Colonic mucosa (tissue), 4 donors: ENCODE results near the gene POLR1A. TPM values are rescaled to one million over a fixed set of nuclear protein-coding genes. Genes with fewer than 3 reads are reported as not detected.

Experiments
- DNase-seq: peaks from one replicate; pipeline ENCODE4 v3.0.0-alpha.2; 2020
- H3K27ac ChIP-seq: fragments of 200-600 bp; one replicate; pipeline ENCODE4 v1.8.0; 2021
- H3K27me3 ChIP-seq: fragments of 200-600 bp; one replicate; pipeline ENCODE4 v1.8.0; 2021
- H3K36me3 ChIP-seq: fragments of 200-600 bp; one replicate; pipeline ENCODE4 v1.8.0; 2021
- H3K4me1 ChIP-seq: fragments of 200-600 bp; one replicate; pipeline ENCODE4 v1.8.0; 2021; ENCODE audit warnings: mild to moderate bottlenecking
- H3K4me3 ChIP-seq: fragments of 200-600 bp; one replicate; pipeline ENCODE4 v1.8.0; 2021
- H3K9ac ChIP-seq, 2 donors: one replicate each; pipeline ENCODE4 v1.7.0; 2013; ENCODE audit warnings: control low read depth in 2 of 2, low read depth in 2 of 2, low read length in 2 of 2
- H3K9me3 ChIP-seq: fragments of 200-600 bp; one replicate; pipeline ENCODE4 v1.8.0; 2021
- CTCF ChIP-seq: fragments of 200-600 bp; IDR thresholded peaks from one replicate; pipeline ENCODE4 v1.8.0; 2022; ENCODE audit warnings: antibody characterized with exemption, mild to moderate bottlenecking
- intact Hi-C: fragments of 100-400 bp; cut with DNase I; formaldehyde crosslinking; loops from one replicate; pipeline ENCODE4 v1.14.1; 2022
- total RNA-seq, 2 donors: library from RNA; stranded (reverse); fragmentation: NEBNext Ultra II Directional in 1 of 2; extraction: Animal tissue kit (Norgen Biotek cat#: 25700) in 1 of 2; gene quantifications; one replicate each; pipeline ENCODE4 v1.2.1, GENCODE V29; 2021
- donor health status: healthy.
- donor health status: DM: no; HTN: no; CAD: no.
- donor health status: DM: no; HTN: no; CAD: no.

Gene POLR1A
- total RNA-seq, 2 donors from 2014 or later = 17.9 to 35.9 TPM

- intact Hi-C loops = no loop called here
- TF ChIP-seq CTCF = no peak
- Histone ChIP-seq H3K36me3 (no peaks in the 10 kb centered on the region), H3K9ac (no peak overlapping the region), H3K4me1 (no peaks in the 10 kb centered on the region), H3K4me3 (no peak overlapping the region), H3K27ac (no peak overlapping the region), H3K9me3 (no peaks in the 10 kb centered on the region), H3K27me3 (no peaks in the 10 kb centered on the region)
- DNase-seq = peak; percentile 18
These were observed 118.2 kb downstream of the POLR1A start for GRCh38 chr2:85987266-85988174.

GRCh38 chr2:85986121-85986520, 119.6 kb downstream of the POLR1A start:
- Histone ChIP-seq H3K27ac (no peak overlapping the region), H3K4me3 (no peak overlapping the region), H3K9me3 (no peaks in the 10 kb centered on the region), H3K4me1 (no peaks in the 10 kb centered on the region), H3K27me3 (no peaks in the 10 kb centered on the region), H3K9ac (no peak overlapping the region), H3K36me3 (no peaks in the 10 kb centered on the region)
- intact Hi-C loops = no loop called here
- no peak for TF ChIP-seq CTCF
- DNase-seq = peak; percentile 11

- TF ChIP-seq CTCF = no peak
- no peak for DNase-seq
- Histone ChIP-seq H3K27ac (no peak overlapping the region), H3K9ac (no peak overlapping the region), H3K27me3 (no peaks in the 10 kb centered on the region), H3K36me3 (no peaks in the 10 kb centered on the region), H3K4me1 (no peaks in the 10 kb centered on the region), H3K4me3 (no peak overlapping the region), H3K9me3 (no peaks in the 10 kb centered on the region)
- intact Hi-C loops = no loop called here
These were observed 120.9 kb downstream of the POLR1A start for GRCh38 chr2:85984788-85985187.

- no peak overlapping the region for H3K27ac ChIP-seq
- H3K27me3 ChIP-seq = no peaks in the 10 kb centered on the region
- H3K4me3 ChIP-seq = no peak overlapping the region
- H3K9me3 ChIP-seq = no peaks in the 10 kb centered on the region
- H3K4me1 ChIP-seq = no peaks in the 10 kb centered on the region
- TF ChIP-seq CTCF = no peak
- H3K9ac ChIP-seq = no peak overlapping the region
- no peaks in the 10 kb centered on the region for H3K36me3 ChIP-seq
- no peak for DNase-seq
- intact Hi-C loops = no loop called here
These were observed 121.9 kb downstream of the POLR1A start for GRCh38 chr2:85983766-85984165.

- no peaks in the 10 kb centered on the region for H3K36me3 ChIP-seq
- TF ChIP-seq CTCF = no peak
- no peak overlapping the region for H3K4me3 ChIP-seq
- H3K4me1 ChIP-seq = no peaks in the 10 kb centered on the region
- H3K9ac ChIP-seq = no peak overlapping the region
- no peak for DNase-seq
- intact Hi-C loops = no loop called here
- H3K9me3 ChIP-seq = no peaks in the 10 kb centered on the region
- H3K27me3 ChIP-seq = no peaks in the 10 kb centered on the region
- H3K27ac ChIP-seq = no peak overlapping the region
These were observed 124.0 kb downstream of the POLR1A start for GRCh38 chr2:85981579-85982247.
